H1 (cell line): ENCODE data around the gene COL5A1. TPM values are rescaled to one million over a fixed set of nuclear protein-coding genes. Genes with fewer than 3 reads are reported as not detected.

Experiments used
- CTCF ChIA-PET: fragments of 300-600 bp; sonication (Branson Sonifier 250); formaldehyde crosslinking; loops from one replicate; lab custom pipeline; 2021; ENCODE audit not compliant: partially characterized antibody; lab: Charles Lee
- POLR2A ChIA-PET: fragments of 300-600 bp; sonication (Branson Sonifier 250); formaldehyde crosslinking; loops from one replicate; lab custom pipeline; 2021; ENCODE audit warnings: inconsistent platforms; ENCODE audit not compliant: partially characterized antibody; lab: Charles Lee
- DNase-seq, 2 experiments: peaks; one replicate each; pipeline versions ENCODE4 v3.0.0 to v3.0.0-alpha.2; 2010 to 2022; ENCODE audit warnings: low spot score in 2 of 2, low read depth in 1 of 2, mixed read lengths in 1 of 2
- FAIRE-seq: peaks from 2 replicates; lab custom pipeline; 2011; peaks lifted over from hg19 to GRCh38; lab: Jason Lieb, UNC
- H2AFZ ChIP-seq: 2 replicates; pipeline ENCODE4 v1.8.1; 2012; ENCODE audit warnings: low read length, inconsistent platforms
- H2AK5ac ChIP-seq: 2 replicates; pipeline ENCODE4 v1.6.1; 2013; ENCODE audit warnings: low read depth, low read length
- H2BK120ac ChIP-seq: replicated peaks from 2 replicates; pipeline ENCODE3; 2013; ENCODE audit warnings: low read depth, low read length, inconsistent platforms
- H2BK12ac ChIP-seq: 2 replicates; pipeline ENCODE4 v1.6.1; 2013; ENCODE audit warnings: low read depth, low read length
- H2BK15ac ChIP-seq: 2 replicates; pipeline ENCODE4 v1.6.1; 2013; ENCODE audit warnings: low read length
- H2BK20ac ChIP-seq: 2 replicates; pipeline ENCODE4 v1.6.1; 2013; ENCODE audit warnings: low read length
- H2BK5ac ChIP-seq: 2 replicates; pipeline ENCODE4 v1.6.1; 2013; ENCODE audit warnings: low read depth, low read length
- H3K14ac ChIP-seq: 2 replicates; pipeline ENCODE4 v1.6.1; 2013; ENCODE audit warnings: inconsistent platforms; ENCODE audit not compliant: insufficient read length
- H3K18ac ChIP-seq: 2 replicates; pipeline ENCODE4 v1.6.1; 2013; ENCODE audit warnings: low read length; ENCODE audit errors: extremely low read depth
- H3K23ac ChIP-seq: 2 replicates; pipeline ENCODE4 v1.6.1; 2013; ENCODE audit warnings: inconsistent platforms; ENCODE audit not compliant: insufficient read length
- H3K23me2 ChIP-seq: 2 replicates; pipeline ENCODE4 v1.6.1; 2013; ENCODE audit warnings: low read depth, low read length
- H3K27ac ChIP-seq: 2 replicates; pipeline ENCODE4 v1.6.1; 2011; ENCODE audit warnings: low read depth, low read length, inconsistent platforms
- H3K27me3 ChIP-seq, 4 experiments: replicated peaks in 1 of 4; 1 replicate in 1 of 4; 2 replicates in 3 of 4; pipeline versions ENCODE4 v1.6.1 to v1.8.1; 2011 to 2013; ENCODE audit warnings: low read length in 3 of 4, mild to moderate bottlenecking in 3 of 4, inconsistent platforms in 2 of 4, mixed read lengths in 2 of 4, moderate library complexity in 1 of 4; ENCODE audit not compliant: control insufficient read depth in 3 of 4, insufficient read depth in 3 of 4; ENCODE audit errors: extremely low read depth in 1 of 4
- H3K36me3 ChIP-seq, 4 experiments: 2 replicates each; pipeline versions ENCODE4 v1.6.1 to v1.8.1; 2011 to 2013; ENCODE audit warnings: mild to moderate bottlenecking in 4 of 4, low read length in 3 of 4, moderate library complexity in 2 of 4, control low read depth in 1 of 4, inconsistent platforms in 1 of 4; ENCODE audit not compliant: insufficient read depth in 4 of 4, control insufficient read depth in 2 of 4
- H3K4ac ChIP-seq: replicated peaks from 2 replicates; pipeline ENCODE3; 2013; ENCODE audit warnings: low read length, low read depth, mixed read lengths, inconsistent platforms; ENCODE audit not compliant: insufficient read length
- H3K4me1 ChIP-seq, 4 experiments: replicated peaks in 1 of 4; 1 replicate in 1 of 4; 2 replicates in 3 of 4; pipeline versions ENCODE4 v1.6.1 to v1.8.1; 2011 to 2013; ENCODE audit warnings: low read length in 3 of 4, inconsistent platforms in 2 of 4, mixed read lengths in 1 of 4; ENCODE audit not compliant: insufficient read depth in 4 of 4, control insufficient read depth in 3 of 4
- H3K4me2 ChIP-seq, 2 experiments: 2 replicates each; pipeline versions ENCODE4 v1.6.1 to v1.8.1; 2011 to 2013; ENCODE audit warnings: low read depth in 2 of 2, low read length in 2 of 2, control low read depth in 1 of 2, inconsistent platforms in 1 of 2, mild to moderate bottlenecking in 1 of 2; ENCODE audit not compliant: insufficient read depth in 1 of 2
- H3K4me3 ChIP-seq, 4 experiments: fragments of 200-600, 300-600 bp in 1 of 4; sonication (generic), shearing (Covaris generic), sonication (Bioruptor Twin) in 1 of 4; 2 replicates each; pipeline versions ENCODE4 v1.5.1 to v1.8.1; 2011 to 2016; ENCODE audit warnings: low read length in 4 of 4, low read depth in 3 of 4, control low read depth in 2 of 4, inconsistent platforms in 2 of 4, mild to moderate bottlenecking in 2 of 4, mixed read lengths in 1 of 4, moderate library complexity in 1 of 4; ENCODE audit not compliant: insufficient read depth in 2 of 4; ENCODE audit errors: extremely low read depth in 1 of 4
- H3K56ac ChIP-seq: replicated peaks from 2 replicates; pipeline ENCODE3; 2013; ENCODE audit warnings: low read depth, mild to moderate bottlenecking, mixed read lengths, low read length, inconsistent platforms; ENCODE audit not compliant: insufficient read length
- H3K79me1 ChIP-seq: 2 replicates; pipeline ENCODE4 v1.6.1; 2013; ENCODE audit warnings: low read depth, low read length, control low read depth
- H3K79me2 ChIP-seq, 2 experiments: 2 replicates each; pipeline versions ENCODE4 v1.6.1 to v1.8.1; 2012 to 2013; ENCODE audit warnings: low read length in 2 of 2, mild to moderate bottlenecking in 2 of 2, inconsistent platforms in 1 of 2; ENCODE audit not compliant: insufficient read depth in 2 of 2, control insufficient read depth in 1 of 2
- H3K9ac ChIP-seq, 4 experiments: replicated peaks in 1 of 4; 1 replicate in 1 of 4; 2 replicates in 3 of 4; pipeline versions ENCODE4 v1.6.1 to v1.8.1; 2011 to 2013; ENCODE audit warnings: low read depth in 3 of 4, low read length in 3 of 4, control low read depth in 2 of 4, mild to moderate bottlenecking in 2 of 4, moderate library complexity in 2 of 4, inconsistent platforms in 1 of 4; ENCODE audit errors: extremely low read depth in 1 of 4
- H3K9me3 ChIP-seq, 2 experiments: 2 replicates each; pipeline versions ENCODE4 v1.6.1 to v1.8.1; 2012 to 2013; ENCODE audit warnings: mild to moderate bottlenecking in 2 of 2, moderate library complexity in 2 of 2, control low read depth in 1 of 2, inconsistent platforms in 1 of 2, low read depth in 1 of 2, low read length in 1 of 2, mixed read lengths in 1 of 2; ENCODE audit not compliant: insufficient read depth in 2 of 2
- H4K20me1 ChIP-seq, 2 experiments: replicated peaks in 1 of 2; 2 replicates each; pipeline versions ENCODE3 to v1.8.1; 2011 to 2013; ENCODE audit warnings: inconsistent platforms in 2 of 2, low read length in 2 of 2, mild to moderate bottlenecking in 1 of 2; ENCODE audit not compliant: insufficient read depth in 2 of 2, control insufficient read depth in 1 of 2
- H4K5ac ChIP-seq: 2 replicates; pipeline ENCODE4 v1.6.1; 2013; ENCODE audit warnings: low read length, low read depth, mixed read lengths, inconsistent platforms; ENCODE audit not compliant: insufficient read length
- H4K8ac ChIP-seq: 2 replicates; pipeline ENCODE4 v1.8.0; 2013; ENCODE audit warnings: mild to moderate bottlenecking, moderate library complexity, low read length, inconsistent platforms; ENCODE audit not compliant: insufficient read depth; ENCODE audit errors: extremely low read depth
- H4K91ac ChIP-seq: replicated peaks from 2 replicates; pipeline ENCODE3; 2013; ENCODE audit warnings: low read length, mixed read lengths, inconsistent platforms; ENCODE audit not compliant: insufficient read length
- ATF2 ChIP-seq: IDR thresholded peaks from 2 replicates; pipeline ENCODE4 v1.6.1; 2012; ENCODE audit warnings: low read length, inconsistent platforms
- FOSL1 ChIP-seq: IDR thresholded peaks from 2 replicates; pipeline ENCODE4 v1.6.1; 2011; ENCODE audit warnings: mild to moderate bottlenecking, low read depth, low read length, moderate library complexity; ENCODE audit not compliant: insufficient read depth
- GABPA ChIP-seq: IDR thresholded peaks from 2 replicates; pipeline ENCODE4 v1.6.1; 2011; ENCODE audit warnings: mild to moderate bottlenecking, low read length, moderate library complexity, borderline replicate concordance; ENCODE audit not compliant: insufficient read depth
- KDM1A ChIP-seq: fragments of 200-600, 300-600 bp; sonication (generic); IDR thresholded peaks from 2 replicates; pipeline ENCODE4 v1.7.1; 2016; ENCODE audit warnings: mild to moderate bottlenecking, low read length, borderline replicate concordance
- NRF1 ChIP-seq: IDR thresholded peaks from 2 replicates; pipeline ENCODE4 v1.6.1; 2011; ENCODE audit warnings: mild to moderate bottlenecking, low read depth, low read length, improper control_type of control experiment
- POU5F1 ChIP-seq: IDR thresholded peaks from 2 replicates; pipeline ENCODE4 v1.6.1; 2011; ENCODE audit warnings: low read depth, mild to moderate bottlenecking, low read length, moderate library complexity
- RNF2 ChIP-seq: fragments of 200-900, 300-1000 bp; sonication (generic); IDR thresholded peaks from 2 replicates; pipeline ENCODE4 v1.7.1; 2016; ENCODE audit warnings: borderline replicate concordance, low read depth, mild to moderate bottlenecking, antibody characterized with exemption, low read length; ENCODE audit not compliant: poor library complexity, severe bottlenecking; ENCODE audit errors: missing control alignments
- SAP30 ChIP-seq: fragments of 300-600 bp; sonication (generic); IDR thresholded peaks from 2 replicates; pipeline ENCODE4 v1.7.1; 2012; ENCODE audit warnings: low read length, moderate library complexity, mild to moderate bottlenecking, inconsistent platforms; ENCODE audit not compliant: insufficient read depth, insufficient replicate concordance
- TAF7 ChIP-seq: optimal IDR thresholded peaks from 2 replicates; pipeline ENCODE3; 2011; ENCODE audit warnings: low read depth, mild to moderate bottlenecking, inconsistent platforms, low read length, moderate library complexity, borderline replicate concordance
- TCF12 ChIP-seq: IDR thresholded peaks from 2 replicates; pipeline ENCODE4 v1.6.1; 2011; ENCODE audit warnings: low read depth, mild to moderate bottlenecking, low read length
- WGBS, 2 experiments: shearing (Covaris generic) in 1 of 2; methylation state at CpG; one replicate each; pipeline versions ENCODE4 v1.1.6 to v1.1.7; 2013 to 2015; ENCODE audit warnings: low lambda C conversion rate in 2 of 2, mixed read lengths in 2 of 2, inconsistent platforms in 1 of 2, low coverage in 1 of 2, missing lambda C conversion rate in 1 of 2; ENCODE audit not compliant: insufficient replicate concordance in 2 of 2, insufficient coverage in 1 of 2, insufficient read length in 1 of 2; ENCODE audit errors: extremely low coverage in 1 of 2, missing lambda C conversion rate in 1 of 2; 5-methylcytosine and 5-hydroxymethylcytosine counted together
- polyA plus RNA-seq, 7 experiments: library from polyadenylated mRNA; depleted of rRNA in 3 of 7; stranded (reverse) in 5 of 7; unstranded in 2 of 7; fragments of >200 nt in 5 of 7; fragments of 200-250 nt in 2 of 7; gene quantifications; 1 replicate in 5 of 7; 2 replicates in 1 of 7; 4 replicates in 1 of 7; pipeline versions ENCODE4 v1.2.1 to v1.2.3, GENCODE V29; 2011 to 2013; ENCODE audit warnings: missing spikeins in 2 of 7, mixed read lengths in 2 of 7
- total RNA-seq: library from RNA; stranded (reverse); fragmentation: NEBNext Ultra II Directional; extraction: Animal tissue kit (Norgen Biotek cat#: 25700); gene quantifications from 2 replicates; pipeline ENCODE4 v1.2.1, GENCODE V29; 2021
- TF ChIP-seq, protein P1 (sequence below): IDR thresholded peaks from 2 replicates; pipeline ENCODE4 v1.6.1; 2012; ENCODE audit warnings: inconsistent platforms

COL5A1 gene
- total and polyA plus RNA-seq, 2 of the 8 experiments (the other 6 are each of a cell fraction or from before 2014, with no cell fraction given) = 3.8 to 12.0 TPM

GRCh38 chr9:134682026-134682425 lies 40.4 kb downstream of the COL5A1 start:
- Histone ChIP-seq H2BK120ac (no peak overlapping the region), H3K56ac (no peak overlapping the region), H3K27ac (no peak overlapping the region), H3K23ac (no peak overlapping the region), H2BK5ac (no peak overlapping the region), H3K23me2 (peaks cover 15% of the 10 kb centered on the region; the same call in 1 of the 2 replicates), H3K79me1 (no peaks in the 10 kb centered on the region; the same call in 1 of the 2 replicates), H4K91ac (no peak overlapping the region), H2BK12ac (no peak overlapping the region), H3K36me3 (no peaks in the 10 kb centered on the region), H4K8ac (no peak overlapping the region; the same call in 1 of the 2 replicates), H3K27me3 (no peaks in the 10 kb centered on the region), H2BK15ac (no peak overlapping the region), H2AFZ (no peak overlapping the region), H2BK20ac (no peak overlapping the region), H4K5ac (no peak overlapping the region), H3K79me2 (no peaks in the 10 kb centered on the region), H3K18ac (no peak overlapping the region), H3K9ac (no peak overlapping the region), H3K4me2 (no peak overlapping the region), H3K4ac (no peak overlapping the region), H3K4me3 (no peak overlapping the region), H2AK5ac (no peak overlapping the region), H3K14ac (no peak overlapping the region), H3K9me3 (peaks cover 0 to 5% of the 10 kb centered on the region in 2 experiments; a peak in 1 of 4 replicates), H4K20me1 (no peaks in the 10 kb centered on the region), H3K4me1 (peaks cover 0 to 5% (median 0%) of the 10 kb centered on the region in 4 experiments; a peak in 2 of 7 replicates)
- WGBS, 2 experiments = 92% methylated on average over 12 of the region's 15 CpGs; no CpG with 5 or more reads in 1 of the 2 experiments
- no peak for DNase-seq
- ChIA-PET CTCF (interaction anchor here (1.0 to 6.3 kb wide), 5 partner anchors 9 to 232 kb away, joined by 3 to 54 read pairs (median 4); no protein-coding TSS in a partner anchor), POLR2A (no interaction called here)
- no peak for FAIRE-seq
- no peak for TF ChIP-seq RNF2
- no peak for TF ChIP-seq TCF12
- no peak for TF ChIP-seq KDM1A
- TF ChIP-seq SAP30 = no peak
- no peak for TF ChIP-seq POU5F1
- no peak for TF ChIP-seq GABPA
- TF ChIP-seq NRF1 = no peak
- TF ChIP-seq FOSL1 = no peak
- TF ChIP-seq, protein P1, sequence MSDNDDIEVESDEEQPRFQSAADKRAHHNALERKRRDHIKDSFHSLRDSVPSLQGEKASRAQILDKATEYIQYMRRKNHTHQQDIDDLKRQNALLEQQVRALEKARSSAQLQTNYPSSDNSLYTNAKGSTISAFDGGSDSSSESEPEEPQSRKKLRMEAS = no peak
- TF ChIP-seq TAF7 = no peak
- TF ChIP-seq ATF2 = no peak
